ENCODE measurements around the gene SIK3.
"Not testable (repeated sequence)": the region's sequence is repeated elsewhere in the genome, so short reads cannot be mapped to it uniquely, and the experiment has no call there.

The SIK3 gene

DNA sequence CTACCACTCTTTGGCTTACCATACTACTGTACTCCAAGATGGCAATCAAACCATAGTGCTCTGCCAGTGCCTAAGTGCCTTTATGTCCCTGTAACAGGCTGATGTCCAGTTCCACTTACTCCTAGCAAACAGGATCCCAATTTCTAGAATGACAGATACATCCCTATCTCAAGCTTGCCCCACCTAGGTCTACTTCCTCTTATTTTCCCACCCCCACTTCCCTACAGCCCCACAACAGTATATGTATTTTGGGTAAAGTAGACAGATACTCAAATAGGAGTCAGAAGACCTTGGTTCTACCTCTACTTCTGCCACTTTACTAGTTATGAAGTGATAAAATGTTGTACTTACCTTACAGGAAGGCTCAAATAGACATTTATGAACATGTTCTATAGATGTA is 24.1 kb downstream of the SIK3 start:
- no peak for DNase-seq

DNA sequence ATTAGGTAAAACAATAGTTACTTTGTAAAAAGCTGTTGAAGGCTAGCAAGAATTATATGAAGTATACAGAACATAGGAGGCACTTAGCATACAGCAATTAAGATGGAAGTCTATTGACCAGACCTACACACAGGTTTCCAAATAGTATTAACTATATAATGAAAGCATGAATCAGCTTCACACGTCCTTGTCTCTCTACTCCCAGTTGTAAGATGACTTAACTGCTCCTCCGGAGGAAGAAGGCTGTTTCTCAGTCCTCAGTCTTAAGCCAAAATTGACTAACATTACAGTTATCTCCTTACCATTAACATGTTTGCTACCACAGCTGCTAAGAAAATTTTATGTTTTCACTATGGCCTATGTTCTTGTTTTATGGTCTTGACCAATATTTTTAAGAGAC is 24.7 kb downstream of the SIK3 start:
- no peak for DNase-seq

DNA sequence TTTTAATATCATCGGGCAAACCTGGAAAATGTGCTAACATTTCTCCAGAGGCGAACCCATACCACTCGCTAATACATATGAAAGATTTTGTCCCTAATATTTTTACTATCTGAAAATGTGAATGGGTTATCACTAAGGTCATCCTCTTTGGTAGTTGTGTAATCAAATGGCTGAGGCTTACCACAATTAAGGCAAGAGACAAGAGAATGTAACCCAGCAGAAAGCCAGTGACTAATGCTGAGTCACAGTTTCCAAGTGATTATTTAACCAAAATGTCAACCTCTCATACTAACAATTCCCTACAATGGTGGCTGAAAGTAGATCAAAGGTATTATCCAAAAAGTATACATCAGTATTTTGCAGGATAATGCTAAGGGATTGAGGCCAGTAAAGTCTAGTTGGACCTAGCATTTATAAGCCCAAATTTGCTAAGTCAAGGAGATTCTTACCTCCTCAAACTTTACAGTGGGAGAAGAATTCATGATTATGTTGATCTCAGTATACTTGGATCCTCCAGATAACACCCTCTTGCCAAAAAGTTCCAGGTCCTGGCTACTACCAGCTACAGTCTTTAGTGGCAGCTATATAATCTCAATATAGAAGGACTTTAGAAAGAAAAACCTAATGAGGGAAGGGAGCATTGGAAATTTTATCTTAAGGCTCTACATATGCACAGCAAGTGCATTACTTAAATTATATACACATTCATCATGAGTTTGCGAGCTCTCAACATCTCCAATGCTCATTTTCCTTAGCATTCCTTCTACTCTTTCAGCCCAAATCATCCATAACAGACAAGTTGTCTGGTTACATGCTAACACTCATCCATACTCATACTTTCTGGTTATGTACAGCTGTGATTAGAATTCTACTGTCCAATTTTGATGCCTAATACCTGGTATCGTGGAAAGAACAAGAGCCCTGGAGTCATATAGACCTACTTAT is 25.4 kb downstream of the SIK3 start:
- DNase-seq, result no peak

DNA sequence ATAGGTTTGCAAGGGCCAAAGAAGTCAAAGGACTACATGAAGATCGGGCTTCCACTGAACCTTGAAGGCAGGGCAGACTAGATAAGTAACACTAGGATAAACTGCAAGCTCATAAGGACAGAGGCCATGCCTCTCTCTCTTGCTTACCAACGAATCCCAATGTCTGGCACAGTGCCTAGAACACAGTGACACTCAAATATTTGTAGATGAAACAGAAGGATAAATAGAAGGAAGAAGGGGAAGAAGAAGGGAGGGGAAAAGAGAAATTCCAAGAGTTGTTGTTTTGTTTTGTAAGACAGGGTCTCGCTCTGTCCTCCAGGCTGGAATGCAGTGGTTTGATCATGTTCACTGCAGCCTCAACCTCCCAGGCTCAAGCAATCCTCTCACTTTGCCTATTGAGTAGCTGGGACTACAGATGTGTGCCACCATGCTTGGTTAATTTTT is 26.9 kb downstream of the SIK3 start:
- no peak for DNase-seq

DNA sequence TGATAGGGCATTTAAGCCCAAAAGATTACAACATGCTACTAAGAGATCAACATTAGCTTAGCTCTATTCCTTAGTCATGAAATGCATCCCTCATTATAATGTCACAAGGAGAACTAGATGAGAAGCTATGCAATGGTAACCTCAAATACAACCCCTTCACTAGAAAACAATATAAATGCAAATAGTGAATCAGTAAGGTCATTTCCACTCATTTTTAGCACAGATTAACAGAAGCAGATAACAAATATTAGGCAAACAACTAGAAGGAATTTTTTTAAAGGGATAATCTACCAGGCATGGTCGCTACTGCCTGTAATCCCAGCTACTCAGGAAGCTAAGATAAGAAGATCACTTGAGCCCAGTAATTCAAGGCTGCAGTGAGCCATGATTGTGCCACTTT is 28.2 kb downstream of the SIK3 start:
- DNase-seq, result no peak

DNA sequence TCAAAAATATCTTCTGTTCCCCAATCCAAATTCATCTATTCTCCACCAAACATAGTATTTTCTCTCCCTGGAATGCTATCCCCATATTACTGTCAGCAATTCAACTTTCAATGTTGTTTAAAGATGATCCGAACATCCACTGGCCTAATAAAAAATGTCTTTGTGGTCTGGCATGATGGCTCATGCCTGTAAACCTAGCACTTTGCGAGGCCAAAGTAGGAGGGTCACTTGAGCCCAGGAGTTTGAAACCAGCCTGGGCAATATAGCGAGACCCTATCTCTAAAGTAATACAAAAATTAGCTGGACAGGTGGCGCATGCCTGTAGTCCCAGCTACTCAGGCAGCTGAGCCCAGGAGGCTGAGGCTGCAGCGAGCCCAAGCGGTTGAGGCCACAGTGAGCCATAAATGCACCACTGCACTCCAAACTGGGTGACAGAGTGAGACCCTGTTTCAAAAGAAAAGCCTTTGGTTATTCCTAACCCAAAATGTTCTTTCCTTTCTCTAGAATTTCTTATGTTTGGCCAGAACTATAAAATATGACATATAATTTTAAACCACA is 29.8 kb downstream of the SIK3 start:
- no peak for DNase-seq

DNA sequence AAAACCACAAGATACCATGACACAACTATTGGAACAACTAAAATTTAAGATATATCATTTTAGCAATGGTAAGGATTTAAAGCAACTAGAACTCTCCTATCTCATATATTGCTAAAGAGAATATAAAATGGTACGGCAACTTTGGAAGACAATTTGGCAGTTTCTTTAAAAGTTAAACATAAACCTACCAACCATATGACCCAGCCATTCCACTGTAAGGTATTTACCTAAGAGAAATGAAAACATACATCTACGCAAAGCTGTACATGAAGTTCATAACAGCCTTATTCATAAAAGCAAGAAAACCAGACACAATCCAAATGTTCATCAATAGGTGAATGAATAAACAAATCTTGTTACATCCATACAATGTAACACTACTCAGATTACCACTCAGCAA is 31.3 kb downstream of the SIK3 start:
- DNase-seq, result no peak

DNA sequence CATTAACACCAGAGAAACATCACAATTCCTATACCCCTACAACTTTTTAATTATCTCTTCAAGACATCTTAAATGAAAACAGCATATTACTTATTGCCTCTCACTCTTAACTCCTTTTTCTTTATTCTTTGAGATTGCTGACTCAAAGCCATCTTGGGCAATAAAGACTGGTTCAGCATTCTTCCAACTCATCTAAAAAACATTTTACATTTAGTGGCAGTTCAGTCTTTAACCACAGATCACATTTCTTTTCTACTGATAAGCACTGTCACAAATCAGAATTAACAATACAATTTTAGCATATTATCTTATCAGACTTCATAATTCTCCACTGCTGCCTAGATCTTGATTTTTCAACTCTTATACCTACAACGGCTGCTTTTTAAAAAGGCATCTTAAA is 34.0 kb downstream of the SIK3 start:
- no peak for DNase-seq

DNA sequence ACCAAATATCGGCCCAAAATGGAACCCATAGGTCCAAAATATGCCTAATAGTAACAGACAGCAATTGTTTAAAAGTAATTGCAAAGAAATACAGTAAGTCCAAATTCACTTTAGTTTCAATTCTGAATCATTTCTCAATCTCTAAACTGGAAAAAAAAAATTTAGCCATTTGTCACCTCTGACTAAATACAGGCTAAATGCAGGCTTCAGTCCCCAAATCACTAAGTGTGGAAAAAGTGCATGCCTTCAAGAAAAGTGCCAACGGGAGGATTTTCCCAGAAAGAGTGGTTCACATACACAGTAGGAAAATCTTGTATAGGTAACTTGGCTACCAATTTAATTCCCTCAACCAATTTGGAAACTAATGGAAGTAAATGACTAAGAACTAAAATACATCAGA is 35.7 kb downstream of the SIK3 start:
- no peak for DNase-seq

DNA sequence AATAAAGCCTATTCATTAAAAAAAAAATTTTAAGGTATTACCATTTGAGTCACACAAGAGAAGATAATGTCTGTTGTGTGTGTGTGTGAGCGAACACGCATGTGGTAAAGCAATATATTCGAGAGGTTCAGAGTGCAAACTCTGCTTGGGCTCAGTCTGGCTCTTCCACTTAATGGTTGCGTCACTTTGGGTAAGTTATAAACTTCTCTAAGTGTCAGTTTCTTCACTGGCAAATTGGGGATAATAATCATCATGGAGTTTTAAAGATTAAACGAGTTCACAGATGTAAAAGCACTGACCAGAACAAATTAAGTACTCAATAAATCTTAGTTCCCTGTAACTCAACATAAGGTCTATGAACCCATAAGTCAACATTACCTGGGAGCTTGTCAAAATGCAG is 37.0 kb downstream of the SIK3 start:
- no peak for DNase-seq

DNA sequence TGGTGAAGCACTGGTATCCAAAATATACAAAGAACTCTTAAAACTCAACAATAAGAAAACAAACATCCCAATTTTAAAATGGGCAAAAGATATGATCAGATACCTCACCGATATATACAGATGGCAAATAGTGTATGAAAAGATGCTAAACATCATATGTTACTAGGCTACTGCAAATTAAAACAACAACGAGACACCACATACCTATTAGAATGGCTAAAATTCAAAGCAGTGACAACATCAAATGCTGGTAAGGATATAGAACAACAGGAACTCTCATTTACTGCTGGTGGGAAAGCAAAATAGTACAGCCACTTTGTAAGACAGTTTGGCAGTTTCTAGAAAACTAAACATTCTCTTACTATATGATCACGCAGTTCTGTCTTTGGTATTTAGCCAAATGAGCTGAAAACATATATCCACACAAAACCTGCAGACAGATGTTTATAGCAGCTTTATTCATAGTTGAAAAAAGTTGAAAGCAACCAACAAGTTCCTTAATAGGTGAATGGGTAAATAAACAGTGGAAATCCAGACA is 38.5 kb downstream of the SIK3 start:
- DNase-seq, result no peak

DNA sequence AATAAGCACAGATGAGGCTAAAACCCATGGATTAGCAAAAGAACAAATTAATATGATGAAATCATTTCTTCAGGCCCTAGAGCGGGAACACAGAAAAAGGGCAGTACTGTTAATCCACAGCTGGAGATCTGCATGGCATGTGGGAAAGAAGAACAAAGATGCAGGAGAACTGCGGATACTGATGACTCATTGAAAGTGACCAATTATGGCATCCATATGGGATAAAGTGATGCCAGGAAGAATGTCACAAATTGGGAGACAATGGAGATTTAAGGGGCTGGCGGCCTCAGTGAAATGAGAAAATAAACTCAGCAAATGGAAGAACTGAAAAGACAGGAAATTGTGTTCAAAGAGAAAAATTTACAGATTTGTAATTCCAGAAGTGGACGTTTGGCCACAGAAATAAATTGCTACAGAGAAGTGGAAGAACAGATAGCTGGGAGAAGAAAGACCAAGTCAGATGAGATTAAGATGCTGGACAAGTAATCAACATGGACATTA is 39.4 kb downstream of the SIK3 start:
- DNase-seq, result no peak

DNA sequence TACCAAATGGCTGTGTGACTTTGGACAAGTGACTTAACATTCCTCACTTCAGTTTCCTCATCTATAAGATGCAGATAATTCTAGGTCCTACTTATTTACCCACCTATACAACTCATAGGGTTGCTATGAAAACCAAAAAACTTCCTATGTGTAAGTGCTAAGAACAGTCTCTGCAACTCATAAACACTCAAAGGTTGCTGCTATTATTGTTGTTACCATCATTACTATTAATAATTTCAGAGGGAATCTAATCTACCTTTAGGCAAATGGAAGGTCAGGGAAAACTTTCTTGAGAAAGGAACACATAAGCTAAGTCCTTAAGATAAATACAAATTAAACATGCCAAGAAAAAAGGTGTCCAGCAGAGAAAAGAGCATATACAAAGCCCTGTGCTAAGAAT is 40.5 kb downstream of the SIK3 start:
- DNase-seq, result no peak

DNA sequence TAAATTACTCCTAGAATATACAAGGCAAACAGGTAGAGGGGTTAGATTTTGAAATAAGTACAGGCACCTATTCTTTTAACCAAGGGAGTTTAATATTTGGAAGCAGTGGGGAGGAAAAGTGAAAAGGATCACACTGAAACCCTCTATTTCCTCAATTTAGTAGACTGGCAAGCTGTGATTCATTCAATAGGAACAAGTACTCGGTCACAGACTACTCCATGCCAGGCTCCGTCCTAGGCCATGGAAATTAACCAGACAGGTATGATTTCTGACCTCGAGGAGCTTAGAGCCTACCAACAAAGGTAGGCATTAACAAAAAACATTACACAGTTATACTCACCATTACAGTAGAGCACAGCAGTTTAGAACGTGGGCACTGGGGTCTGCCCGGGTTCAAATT is 40.9 kb downstream of the SIK3 start:
- no peak for DNase-seq

DNA sequence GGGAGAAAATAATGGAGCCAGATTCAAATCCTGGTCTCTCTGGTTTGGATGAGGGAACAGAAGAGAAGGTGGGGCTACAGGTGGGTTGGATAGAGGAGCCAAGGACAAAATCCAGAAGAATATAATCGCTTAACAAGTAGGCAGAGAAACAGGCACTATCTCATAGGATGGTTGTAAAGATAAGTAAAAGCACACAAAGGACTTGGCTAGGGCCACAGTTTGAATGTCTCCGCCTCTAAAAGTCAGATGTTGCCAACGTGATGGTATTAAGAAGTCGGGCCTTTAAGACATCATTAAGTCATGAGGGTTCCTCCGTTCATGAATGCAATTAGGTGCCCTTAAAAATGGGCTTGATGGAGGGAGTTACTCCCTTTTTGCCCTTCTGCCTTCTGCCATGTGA is 42.8 kb downstream of the SIK3 start:
- no peak for DNase-seq

DNA sequence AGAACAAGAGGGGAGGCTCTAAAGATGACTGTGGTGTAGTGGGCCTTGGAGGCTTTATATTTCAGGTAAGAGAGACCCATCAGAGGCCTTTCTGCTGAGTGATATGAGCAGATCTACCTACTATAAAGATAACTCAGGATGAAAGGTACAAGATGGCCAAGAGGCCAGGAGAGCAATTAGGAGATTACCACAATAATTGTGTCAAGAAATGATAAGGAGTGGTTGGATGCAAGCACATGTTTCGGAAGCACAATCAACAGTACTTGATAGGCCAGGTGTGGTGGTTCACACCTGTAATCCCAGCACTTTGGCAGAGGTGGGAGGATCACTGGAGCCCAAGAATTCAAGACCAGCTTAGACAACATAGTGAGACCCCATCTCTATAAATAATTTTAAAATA is 43.8 kb downstream of the SIK3 start:
- DNase-seq, result no peak

DNA sequence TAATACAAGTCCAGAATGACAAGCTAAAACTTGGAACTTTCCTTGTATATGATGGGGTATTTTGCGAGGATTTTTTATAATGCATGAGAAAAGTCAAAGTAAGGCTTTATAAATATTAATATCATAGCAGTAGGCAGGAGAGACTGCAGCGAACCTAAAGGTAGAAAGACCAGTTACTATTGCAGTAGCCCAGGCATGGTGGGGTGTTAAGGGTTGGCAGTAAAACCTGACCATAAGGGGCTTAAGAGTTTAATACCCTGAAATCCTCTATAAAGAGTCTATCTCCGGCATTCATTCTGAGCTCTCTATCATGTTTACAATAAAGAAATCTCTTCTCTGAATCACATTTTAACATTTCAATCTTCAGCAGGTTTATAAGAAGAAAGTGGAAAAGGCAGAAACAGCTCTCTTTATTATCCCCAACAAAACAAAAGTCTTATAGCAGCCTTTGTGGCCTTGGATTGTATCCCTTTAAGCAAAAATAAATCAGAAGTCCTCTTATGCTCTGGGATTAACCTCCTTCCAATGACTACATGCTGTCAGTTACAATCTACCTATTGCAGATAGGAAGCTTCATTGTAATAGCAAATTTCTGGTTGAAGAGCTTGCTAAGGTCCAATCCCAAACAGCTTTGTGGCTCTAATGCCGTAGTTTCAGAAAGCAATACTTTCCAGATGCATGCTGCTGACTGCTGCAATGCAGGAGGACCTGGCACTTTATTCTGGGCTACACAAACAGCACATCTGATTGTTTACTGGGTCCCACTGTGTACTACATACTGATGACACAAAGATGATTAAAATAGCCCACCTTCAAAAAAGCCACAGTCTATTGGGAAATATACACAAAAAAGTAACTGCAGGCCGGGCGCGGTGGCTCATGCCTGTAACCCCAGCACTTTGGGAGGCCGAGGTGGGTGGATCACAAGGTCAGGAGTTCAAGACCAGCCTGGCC is 45.8 kb downstream of the SIK3 start:
- DNase-seq, result no peak

DNA sequence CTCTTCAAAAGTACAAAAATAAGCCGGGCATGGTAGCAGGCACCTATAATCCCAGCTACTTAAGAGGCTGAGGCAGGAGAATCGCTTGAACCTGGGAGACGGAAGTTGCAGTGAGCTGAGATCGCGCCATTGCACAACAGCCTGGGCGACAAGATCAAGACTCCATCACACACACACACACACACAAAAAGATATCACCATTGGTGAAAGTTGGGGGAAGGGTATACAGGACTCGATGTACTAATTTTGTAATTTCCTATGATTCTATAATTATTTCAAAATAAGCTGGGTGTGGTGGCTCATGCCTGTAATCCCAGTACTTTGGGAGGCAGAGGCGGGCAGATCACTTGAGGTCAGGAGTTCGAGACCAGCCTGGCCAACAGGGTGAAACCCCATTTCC is 48.1 kb downstream of the SIK3 start:
- DNase-seq, result not testable (repeated sequence)

DNA sequence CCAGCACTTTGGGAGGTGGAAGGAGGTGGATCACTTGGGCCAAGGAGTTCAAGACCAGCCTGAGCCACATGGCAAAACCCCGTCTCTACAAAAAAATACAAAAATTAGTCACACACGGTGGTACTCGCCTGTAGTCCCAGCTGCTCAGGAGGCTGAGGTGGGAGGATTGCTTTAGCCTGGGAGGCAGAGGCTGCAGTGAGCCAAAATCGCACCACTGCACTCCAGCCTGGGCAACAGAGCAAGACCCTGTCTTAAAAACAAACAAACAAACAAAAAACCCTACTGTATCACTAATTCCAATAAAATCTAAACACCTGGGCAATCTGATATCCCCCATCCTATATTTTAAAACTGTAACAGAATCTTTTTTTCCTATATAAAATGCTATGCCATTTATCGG is 51.6 kb downstream of the SIK3 start:
- DNase-seq, result not testable (repeated sequence)

DNA sequence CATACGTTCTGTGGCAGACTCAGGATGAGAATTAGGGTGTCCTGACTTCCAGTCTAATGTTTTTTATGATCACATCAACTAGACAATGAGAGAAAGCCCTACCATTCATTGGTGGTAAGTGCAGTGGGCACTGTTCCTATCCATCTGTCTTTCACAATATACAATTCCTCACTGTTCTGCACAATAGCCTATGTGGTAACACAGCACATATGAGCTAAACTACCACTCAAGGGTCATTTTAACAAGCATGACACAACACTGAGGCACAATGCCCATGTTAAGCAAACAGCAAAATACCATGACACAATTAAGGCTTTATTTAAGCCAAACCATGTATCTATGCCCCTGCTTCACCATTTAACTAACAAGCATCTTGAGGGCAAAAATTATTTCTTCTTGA is 52.3 kb downstream of the SIK3 start:
- DNase-seq, result no peak

DNA sequence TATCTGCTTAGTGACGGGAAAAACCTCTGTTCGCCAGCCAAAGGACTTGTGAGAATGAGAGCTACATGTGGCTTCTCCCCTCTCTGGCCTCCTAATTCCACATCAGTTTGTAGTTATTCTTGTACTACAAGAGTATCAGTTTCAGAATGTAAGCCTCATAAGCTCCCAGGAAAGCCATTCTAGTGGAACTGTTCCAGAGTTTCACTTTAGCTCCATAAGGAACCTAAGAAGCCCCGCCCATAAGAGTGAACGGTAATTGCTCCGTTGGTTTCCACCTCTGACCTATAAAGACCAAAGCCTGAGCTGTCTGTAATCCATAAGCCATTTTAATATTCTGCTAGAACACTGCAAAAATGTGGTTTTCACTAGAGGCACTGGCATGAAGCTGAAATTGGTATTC is 53.0 kb downstream of the SIK3 start:
- no peak for DNase-seq

DNA sequence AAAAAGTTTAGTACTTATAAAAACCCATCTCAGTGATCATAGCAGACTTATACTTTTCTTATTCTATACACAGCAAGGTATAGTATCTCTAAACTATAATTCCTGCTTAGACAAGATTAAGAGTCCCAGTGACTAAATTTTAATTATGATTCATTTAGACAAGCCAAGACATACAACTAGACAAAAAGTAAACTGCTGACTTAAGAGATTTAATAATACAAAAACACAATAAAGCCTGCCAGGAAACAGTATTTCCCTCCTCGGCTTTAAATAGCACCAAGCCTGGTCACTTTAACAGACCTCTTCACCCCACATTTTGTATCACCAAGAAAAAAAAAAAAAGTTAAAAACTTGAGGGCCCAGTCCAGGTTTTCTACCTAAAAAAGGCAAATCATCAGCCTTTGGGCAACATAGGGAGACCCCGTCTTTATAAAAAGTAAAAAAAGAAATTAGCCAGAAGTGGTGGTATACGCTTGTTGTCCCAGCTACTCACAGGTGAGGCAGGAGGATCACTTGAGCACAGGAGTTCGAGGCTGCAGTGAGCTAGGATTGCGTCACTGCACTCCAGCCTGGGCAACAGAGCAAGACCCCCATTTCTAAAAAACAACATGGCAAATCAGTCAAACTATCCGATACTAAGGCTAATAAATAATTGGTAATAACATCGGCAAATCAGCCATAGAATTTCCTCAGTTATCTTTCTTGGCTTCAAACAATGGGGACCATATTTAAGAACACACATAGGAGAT is 53.8 kb downstream of the SIK3 start:
- no peak for DNase-seq

Data from NCI-H1694 treated with DMSO at 0.1 percent for 48 hours (cell line).